Neural progenitor cell (in vitro differentiated cells): ENCODE data around the gene SRGAP3.

ENCODE experiments used
- EZH2 ChIP-seq: fragments of 200-600 bp; sonication (generic); IDR thresholded peaks from 2 replicates; pipeline ENCODE4 v1.6.1; 2017; ENCODE audit warnings: antibody characterized with exemption, mild to moderate bottlenecking, moderate library complexity
- EZH2phosphoT487 ChIP-seq: fragments of 200-600 bp; sonication (generic); IDR thresholded peaks from 2 replicates; pipeline ENCODE4 v1.6.1; 2017; ENCODE audit warnings: antibody characterized with exemption
- TF ChIP-seq, protein P1 (sequence below): fragments of 200-600 bp; sonication (generic); IDR thresholded peaks from 2 replicates; pipeline ENCODE4 v1.5.1; 2017; ENCODE audit warnings: antibody characterized with exemption, mild to moderate bottlenecking

GRCh38 chr3:9298236-9298635, 48.8 kb upstream of the SRGAP3 start:
- TF ChIP-seq, protein P1, sequence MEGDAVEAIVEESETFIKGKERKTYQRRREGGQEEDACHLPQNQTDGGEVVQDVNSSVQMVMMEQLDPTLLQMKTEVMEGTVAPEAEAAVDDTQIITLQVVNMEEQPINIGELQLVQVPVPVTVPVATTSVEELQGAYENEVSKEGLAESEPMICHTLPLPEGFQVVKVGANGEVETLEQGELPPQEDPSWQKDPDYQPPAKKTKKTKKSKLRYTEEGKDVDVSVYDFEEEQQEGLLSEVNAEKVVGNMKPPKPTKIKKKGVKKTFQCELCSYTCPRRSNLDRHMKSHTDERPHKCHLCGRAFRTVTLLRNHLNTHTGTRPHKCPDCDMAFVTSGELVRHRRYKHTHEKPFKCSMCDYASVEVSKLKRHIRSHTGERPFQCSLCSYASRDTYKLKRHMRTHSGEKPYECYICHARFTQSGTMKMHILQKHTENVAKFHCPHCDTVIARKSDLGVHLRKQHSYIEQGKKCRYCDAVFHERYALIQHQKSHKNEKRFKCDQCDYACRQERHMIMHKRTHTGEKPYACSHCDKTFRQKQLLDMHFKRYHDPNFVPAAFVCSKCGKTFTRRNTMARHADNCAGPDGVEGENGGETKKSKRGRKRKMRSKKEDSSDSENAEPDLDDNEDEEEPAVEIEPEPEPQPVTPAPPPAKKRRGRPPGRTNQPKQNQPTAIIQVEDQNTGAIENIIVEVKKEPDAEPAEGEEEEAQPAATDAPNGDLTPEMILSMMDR, result no peak
- no peak for TF ChIP-seq EZH2
- no peak for TF ChIP-seq EZH2phosphoT487
